Right lobe of liver (tissue), 6 donors: Measurements from ENCODE around the gene RALGPS1. TPM values are rescaled to one million over a fixed set of nuclear protein-coding genes. Genes with fewer than 3 reads are reported as not detected.

Source experiments
- ATAC-seq, 4 donors: fragments of 200-7000 bp; cut with Tn5 transposase; one replicate each; pipeline ENCODE4 v1.9.1; 2020; ENCODE audit warnings: mild to moderate bottlenecking in 4 of 4, moderate library complexity in 4 of 4
- DNase-seq, 3 donors: peaks; one replicate each; pipeline ENCODE4 v3.0.0-alpha.2; 2020
- H3K27ac ChIP-seq, 3 donors: fragments of 200-600 bp; one replicate each; pipeline ENCODE4 v1.8.0; 2022
- H3K27me3 ChIP-seq, 2 donors: fragments of 200-600 bp; one replicate each; pipeline ENCODE4 v1.8.0; 2022
- H3K36me3 ChIP-seq, 4 donors: fragments of 200-600 bp; sonication (generic) in 1 of 4; one replicate each; pipeline versions ENCODE4 v1.5.1 to v1.8.0; 2017 to 2022; ENCODE audit warnings: control low read depth in 1 of 4
- H3K4me1 ChIP-seq, 4 donors: fragments of 200-600 bp; sonication (generic) in 1 of 4; one replicate each; pipeline versions ENCODE4 v1.5.1 to v1.8.0; 2017 to 2022; ENCODE audit warnings: control low read depth in 1 of 4
- H3K4me3 ChIP-seq, 3 donors: fragments of 200-600 bp; one replicate each; pipeline ENCODE4 v1.8.0; 2022
- H3K9me3 ChIP-seq, 4 donors: fragments of 200-600 bp; sonication (generic) in 1 of 4; one replicate each; pipeline versions ENCODE4 v1.5.1 to v1.8.0; 2017 to 2022; ENCODE audit warnings: control low read depth in 1 of 4
- CTCF ChIP-seq, 4 donors: fragments of 200-600 bp in 3 of 4; fragments of 450-650 bp in 1 of 4; IDR thresholded peaks; one replicate each; pipeline versions ENCODE4 v1.5.1 to v1.8.0; 2016 to 2022; ENCODE audit warnings: antibody characterized with exemption in 4 of 4, mild to moderate bottlenecking in 2 of 4
- POLR2A ChIP-seq: fragments of 450-650 bp; IDR thresholded peaks from one replicate; pipeline ENCODE4 v1.6.1; 2017; ENCODE audit warnings: antibody characterized with exemption, mild to moderate bottlenecking
- WGBS: methylation state at CpG from one replicate; pipeline ENCODE4 v1.1.6; 2018; ENCODE audit warnings: low coverage, low lambda C conversion rate; ENCODE audit not compliant: insufficient coverage; ENCODE audit errors: missing lambda C conversion rate; 5-methylcytosine and 5-hydroxymethylcytosine counted together
- intact Hi-C, 2 donors: fragments of 100-400 bp; cut with DNase I; formaldehyde crosslinking; loops; one replicate each; pipeline versions ENCODE4 v1.11.2 to v1.14.1; 2022
- total RNA-seq, 6 experiments: library from RNA; depleted of rRNA in 2 of 6; stranded (reverse); fragments of >200 nt in 2 of 6; fragmentation: NEBNext Ultra II Directional in 3 of 6; extraction: Animal tissue kit (Norgen Biotek cat#: 25700) in 3 of 6; gene quantifications; one replicate each; pipeline versions ENCODE4 v1.1.0 to v1.2.4, GENCODE V29; 2016 to 2023
- donor health status: DM: no; HTN: yes; CAD: no.
- donor health status: DM: no; HTN: no; CAD: no.
- donor health status: DM: no; HTN: no; CAD: no.
- donor health status: DM: no; HTN: yes; CAD: no.
- donor health status: DM: no; HTN: yes; CAD: no.

The RALGPS1 gene
- total RNA-seq, 6 experiments from 2014 or later: 1.2 to 3.8 (median 2.4) TPM

GRCh38 chr9:127047971-127048370 is 133.4 kb downstream of the RALGPS1 start:
- Histone ChIP-seq H3K4me1 (peaks cover 0 to 4% (median 0%) of the 10 kb centered on the region in 4 donors), H3K36me3 (no peaks in the 10 kb centered on the region), H3K9me3 (no peaks in the 10 kb centered on the region), H3K4me3 (no peak overlapping the region), H3K27ac (peak overlapping the region in 2 of 3 donors; percentile 7 to 58), H3K27me3 (no peaks in the 10 kb centered on the region)
- DNase-seq (no peak), ATAC-seq (no peak)
- 93% methylated on average over 3 of the region's 3 CpGs for WGBS
- intact Hi-C loops: no loop called here
- TF ChIP-seq CTCF (IDR thresholded peaks at IDR 0.05) (no peak), POLR2A (no peak)

- DNase-seq (no peak), ATAC-seq (peak; percentile 76 to 91 (median 85))
- peaks cover 0 to 4% (median 0%) of the 10 kb centered on the region in 4 donors for H3K4me1 ChIP-seq
- no peaks in the 10 kb centered on the region for H3K36me3 ChIP-seq
- no peaks in the 10 kb centered on the region for H3K27me3 ChIP-seq
- H3K9me3 ChIP-seq: no peaks in the 10 kb centered on the region
- H3K4me3 ChIP-seq: no peak overlapping the region
- WGBS: 42% methylated on average over 4 of the region's 4 CpGs
- intact Hi-C loops: no loop called here
- TF ChIP-seq POLR2A (no peak), CTCF (IDR thresholded peaks at IDR 0.05) (peak in 3 of 4 donors; percentile 14 to 32 (median 18))
- H3K27ac ChIP-seq: peak overlapping the region in 2 of 3 donors; percentile 7 to 58
These were observed 134.5 kb downstream of the RALGPS1 start for GRCh38 chr9:127049044-127049443.

- Histone ChIP-seq H3K4me1 (peaks cover 0 to 4% (median 0%) of the 10 kb centered on the region in 4 donors), H3K27ac (no peak overlapping the region), H3K4me3 (no peak overlapping the region), H3K36me3 (no peaks in the 10 kb centered on the region), H3K27me3 (no peaks in the 10 kb centered on the region), H3K9me3 (no peaks in the 10 kb centered on the region)
- TF ChIP-seq POLR2A: no peak
- TF ChIP-seq CTCF (IDR thresholded peaks at IDR 0.05): no peak
- no peak for ATAC-seq
- WGBS: 70% methylated on average over 3 of the region's 8 CpGs
- intact Hi-C loops: no loop called here
- DNase-seq: no peak
These were observed 135.0 kb downstream of the RALGPS1 start for GRCh38 chr9:127049581-127049980.

- ATAC-seq: no peak
- no peak overlapping the region for H3K27ac ChIP-seq
These were observed 135.6 kb downstream of the RALGPS1 start for GRCh38 chr9:127050152-127050551.

More at GRCh38 chr9:127050152-127050551, 135.6 kb downstream of the RALGPS1 start:
- 96% methylated on average over 3 of the region's 3 CpGs for WGBS
- H3K4me1 ChIP-seq: peaks cover 0 to 4% (median 0%) of the 10 kb centered on the region in 4 donors
- H3K27me3 ChIP-seq: no peaks in the 10 kb centered on the region
- no peaks in the 10 kb centered on the region for H3K36me3 ChIP-seq
- no peak overlapping the region for H3K4me3 ChIP-seq
- TF ChIP-seq POLR2A: no peak
- TF ChIP-seq CTCF (IDR thresholded peaks at IDR 0.05): no peak
- intact Hi-C loops: no loop called here
- no peaks in the 10 kb centered on the region for H3K9me3 ChIP-seq
- no peak for DNase-seq
